DMS114 treated with DMSO at 0.1 percent for 48 hours (cell line): ENCODE measurements around the gene RFFL.
A peak's percentile ranks its signal among the peaks of the same experiment; 100 is the strongest.
"Not testable (repeated sequence)": the region's sequence is repeated elsewhere in the genome, so short reads cannot be mapped to it uniquely, and the experiment has no call there.

ENCODE experiments used
- DNase-seq: peaks from one replicate; lab custom pipeline; 2025; ENCODE audit not compliant: unreplicated experiment; lab: John Stamatoyannopoulos, UW

RFFL gene, protein sequence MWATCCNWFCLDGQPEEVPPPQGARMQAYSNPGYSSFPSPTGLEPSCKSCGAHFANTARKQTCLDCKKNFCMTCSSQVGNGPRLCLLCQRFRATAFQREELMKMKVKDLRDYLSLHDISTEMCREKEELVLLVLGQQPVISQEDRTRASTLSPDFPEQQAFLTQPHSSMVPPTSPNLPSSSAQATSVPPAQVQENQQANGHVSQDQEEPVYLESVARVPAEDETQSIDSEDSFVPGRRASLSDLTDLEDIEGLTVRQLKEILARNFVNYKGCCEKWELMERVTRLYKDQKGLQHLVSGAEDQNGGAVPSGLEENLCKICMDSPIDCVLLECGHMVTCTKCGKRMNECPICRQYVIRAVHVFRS

DNA sequence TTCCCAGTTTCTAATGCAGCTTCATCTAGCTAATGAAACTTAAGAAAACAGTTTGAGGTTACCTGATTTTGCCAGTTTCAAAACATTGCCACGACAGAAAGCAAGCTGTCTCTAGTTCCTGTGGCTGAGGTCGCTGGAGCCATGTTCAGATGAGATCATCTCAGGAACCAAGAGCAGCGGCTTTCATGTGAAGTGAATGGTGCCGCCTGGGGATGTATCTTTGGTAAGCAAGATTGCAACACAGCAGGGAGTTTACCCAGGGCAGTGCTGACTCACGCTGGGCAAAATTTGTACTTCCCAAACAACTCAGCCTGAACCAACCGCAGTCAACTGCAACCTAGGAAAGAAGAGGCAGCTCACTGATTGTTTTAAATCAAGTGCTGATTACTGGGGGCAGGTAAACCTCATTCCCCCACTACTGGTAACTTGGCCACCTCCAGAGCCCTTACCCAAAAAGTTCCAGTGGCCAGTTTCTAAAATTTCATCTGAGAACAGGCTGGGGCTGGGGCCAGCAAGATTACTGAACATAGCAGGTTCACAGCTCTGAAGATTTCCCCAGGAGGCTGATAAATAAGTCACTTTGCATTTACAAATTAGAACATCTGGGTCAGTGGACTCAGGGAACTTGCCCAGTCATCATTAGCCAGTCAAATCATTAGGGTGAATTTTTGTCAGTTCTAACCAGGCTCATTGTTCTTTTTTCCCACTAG, at the start of gene RFFL:
Gene RFFL, minus strand, starts transcription at position 194 of the 710 bp plus-strand sequence. CDS start 37,154 bp downstream, outside the sequence.
- no peak for DNase-seq

DNA sequence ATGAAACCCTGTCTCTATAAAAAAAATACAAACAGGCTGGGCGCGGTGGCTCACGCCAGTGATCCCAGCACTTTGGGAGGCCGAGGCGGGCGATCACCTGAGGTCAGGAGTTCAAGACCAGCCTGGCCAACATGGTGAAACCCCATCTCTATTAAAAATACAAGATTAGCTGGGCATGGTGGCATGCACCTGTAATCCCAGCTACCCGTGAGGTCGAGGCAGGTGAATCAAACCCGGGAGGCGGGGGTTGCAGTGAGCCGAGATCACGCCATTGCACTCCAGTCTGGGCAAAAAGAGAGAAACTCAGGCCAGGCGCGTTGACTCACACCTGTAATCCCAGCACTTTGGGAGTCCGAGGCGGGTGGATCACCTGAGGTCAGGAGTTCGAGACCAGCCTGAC, 47.3 kb upstream of the RFFL start:
- not testable (repeated sequence) for DNase-seq

GRCh38 chr17:35104844-35105450, 41.4 kb upstream of the RFFL start:
- no peak for DNase-seq

DNA sequence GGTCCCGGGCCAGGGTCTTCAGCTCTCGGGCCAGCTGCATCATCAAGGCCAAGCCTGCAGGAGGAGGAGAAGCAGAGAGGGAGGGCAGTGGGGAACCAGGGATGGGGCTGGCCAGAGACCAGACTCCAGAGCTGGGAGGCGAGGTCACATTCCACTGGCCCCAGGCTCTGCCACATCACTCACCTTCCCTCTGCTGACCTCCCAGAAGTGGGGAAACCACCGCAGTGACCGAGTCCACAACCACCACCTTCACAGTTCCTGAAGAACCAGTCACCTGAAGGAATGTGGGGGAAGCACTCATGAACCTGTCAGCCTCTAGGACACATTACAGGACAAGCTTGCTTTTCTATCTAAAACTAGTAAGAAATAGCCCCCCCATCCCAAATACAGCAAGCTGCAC, 39.8 kb upstream of the RFFL start:
- DNase-seq, result no peak

DNA sequence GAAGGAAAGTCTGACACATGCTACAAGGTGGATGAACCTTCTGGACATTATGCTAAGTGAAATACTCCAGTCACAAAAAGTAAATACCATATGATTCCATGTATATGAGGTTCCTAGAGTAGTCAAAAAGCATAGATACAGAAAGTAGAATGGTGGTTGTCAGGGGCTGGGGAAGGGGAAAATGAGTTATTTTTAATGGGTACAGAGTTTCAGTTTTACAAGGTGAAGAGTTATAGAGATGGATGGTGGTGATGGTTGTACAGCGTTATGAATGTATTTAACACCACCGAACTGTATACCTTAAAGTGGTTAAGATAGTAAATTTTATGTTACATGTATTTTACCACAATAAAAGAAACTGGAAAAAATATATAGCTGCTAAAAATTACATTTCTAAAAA, 38.2 kb upstream of the RFFL start:
- no peak for DNase-seq

DNA sequence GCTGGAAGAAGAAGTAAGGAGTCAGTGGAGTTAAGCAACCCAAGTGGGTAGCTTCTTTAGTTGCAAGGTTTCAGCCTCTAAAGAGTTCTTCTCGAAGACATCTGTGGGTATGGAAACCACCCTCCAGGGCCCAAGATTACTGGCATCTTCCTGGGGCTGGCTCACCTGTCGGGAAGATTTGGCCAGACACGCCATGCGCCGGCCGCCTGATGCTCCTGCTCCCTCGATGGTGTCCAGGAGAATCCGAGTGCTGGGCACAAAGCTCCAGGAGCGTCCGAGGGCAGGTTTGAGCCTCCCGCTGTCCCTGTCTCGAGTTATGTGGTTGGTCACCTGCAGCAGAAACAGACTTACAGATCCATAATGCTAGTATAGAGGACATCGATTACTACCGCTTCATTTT, 37.5 kb upstream of the RFFL start:
- no peak for DNase-seq

- no peak for DNase-seq
Observed at GRCh38 chr17:35099908-35100307, 36.4 kb upstream of the RFFL start.

DNA sequence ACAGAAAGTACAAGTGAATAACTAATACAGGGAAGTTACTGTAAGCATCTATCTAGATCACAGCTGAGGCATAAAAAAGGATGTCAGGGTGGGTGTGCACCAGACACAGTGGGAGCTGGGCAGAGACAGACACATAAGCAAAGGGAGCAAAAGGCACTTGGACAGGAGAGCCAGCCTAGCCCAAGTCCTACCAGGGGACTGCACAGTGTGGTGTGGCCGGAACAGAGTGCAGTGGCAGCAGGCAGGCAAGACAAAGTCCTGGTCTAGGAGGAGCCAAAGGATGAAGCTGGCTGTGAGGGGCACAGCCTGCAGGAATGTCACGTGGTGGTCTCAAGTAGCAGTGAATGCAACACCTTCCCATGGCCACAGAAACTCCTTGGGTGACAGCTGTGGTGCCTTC, 34.3 kb upstream of the RFFL start:
- DNase-seq, result no peak

- no peak for DNase-seq
Observed at GRCh38 chr17:35095741-35096140, 32.2 kb upstream of the RFFL start.

DNA sequence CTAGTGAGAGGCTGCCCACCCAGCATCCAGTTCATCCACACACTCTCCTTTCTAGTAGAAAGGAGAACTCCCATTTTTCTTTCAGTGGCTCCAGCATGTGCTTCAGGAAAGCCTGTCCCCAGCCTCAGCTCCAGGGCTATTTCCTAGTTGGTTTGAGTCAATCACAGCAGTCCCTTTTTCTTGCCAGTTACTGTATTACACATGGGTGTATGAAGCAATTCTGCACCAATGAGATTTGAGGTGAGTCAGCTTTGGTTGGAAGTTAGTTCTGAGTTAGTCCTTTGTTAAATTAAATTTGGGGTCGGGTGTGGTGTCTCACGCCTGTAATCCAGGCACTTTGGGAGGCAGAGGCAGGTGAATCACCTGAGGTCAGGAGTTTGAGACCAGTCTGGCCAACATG, 31.4 kb upstream of the RFFL start:
- DNase-seq, result no peak

DNA sequence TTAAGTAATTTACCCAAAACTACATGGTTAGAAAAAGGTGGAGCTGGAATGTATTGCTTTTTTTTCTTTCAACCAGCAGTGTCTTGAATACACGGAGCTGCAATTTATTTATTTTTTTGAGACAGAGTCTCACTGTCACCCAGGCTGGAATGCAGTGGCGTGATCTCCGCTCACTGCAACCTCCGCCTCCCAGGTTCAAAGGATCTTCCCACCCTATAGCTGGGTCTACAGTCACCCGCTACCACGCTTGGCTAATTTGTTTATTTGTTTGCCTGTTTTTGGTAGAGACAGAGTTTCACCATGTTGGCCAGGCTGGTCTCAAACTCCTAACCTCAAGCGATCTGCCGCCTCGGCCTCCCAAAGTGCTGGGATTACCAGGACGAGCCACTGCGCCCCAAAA, 27.2 kb upstream of the RFFL start:
- DNase-seq, result not testable (repeated sequence)

DNA sequence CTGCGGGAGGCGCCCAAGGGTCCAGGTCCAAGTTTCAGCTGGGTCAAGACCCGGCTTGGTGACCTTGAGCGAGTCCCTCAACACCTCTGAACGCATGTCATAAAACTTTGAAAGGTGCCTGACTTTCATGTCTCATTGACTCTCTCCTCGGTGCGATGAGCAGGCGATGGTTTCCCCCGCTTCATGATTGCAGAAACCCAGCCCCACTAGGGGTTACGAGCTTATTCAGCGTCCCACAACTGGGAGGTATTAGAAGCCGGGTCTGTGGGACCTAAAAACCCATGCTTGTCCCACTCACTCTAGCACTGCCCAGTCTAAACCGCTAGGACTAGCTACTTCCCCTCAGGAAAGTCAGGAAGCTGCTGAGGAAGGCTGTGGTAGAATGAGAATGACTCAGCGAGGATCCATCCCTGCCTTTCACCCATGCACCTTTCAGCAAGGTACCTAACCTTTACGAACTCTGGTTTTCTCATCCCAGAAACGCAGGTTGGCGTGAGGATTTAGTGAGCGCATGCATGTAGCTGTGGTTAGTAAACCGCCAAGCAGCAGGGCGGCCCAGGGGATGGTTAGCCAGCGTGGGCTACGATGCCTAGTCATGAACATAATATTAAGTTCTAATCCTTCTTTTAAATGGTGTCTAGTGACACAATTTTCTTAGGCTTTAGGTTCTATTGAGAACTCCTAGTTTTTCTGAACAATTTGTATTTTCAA, 26.2 kb upstream of the RFFL start:
- peak; percentile 11 for DNase-seq

DNA sequence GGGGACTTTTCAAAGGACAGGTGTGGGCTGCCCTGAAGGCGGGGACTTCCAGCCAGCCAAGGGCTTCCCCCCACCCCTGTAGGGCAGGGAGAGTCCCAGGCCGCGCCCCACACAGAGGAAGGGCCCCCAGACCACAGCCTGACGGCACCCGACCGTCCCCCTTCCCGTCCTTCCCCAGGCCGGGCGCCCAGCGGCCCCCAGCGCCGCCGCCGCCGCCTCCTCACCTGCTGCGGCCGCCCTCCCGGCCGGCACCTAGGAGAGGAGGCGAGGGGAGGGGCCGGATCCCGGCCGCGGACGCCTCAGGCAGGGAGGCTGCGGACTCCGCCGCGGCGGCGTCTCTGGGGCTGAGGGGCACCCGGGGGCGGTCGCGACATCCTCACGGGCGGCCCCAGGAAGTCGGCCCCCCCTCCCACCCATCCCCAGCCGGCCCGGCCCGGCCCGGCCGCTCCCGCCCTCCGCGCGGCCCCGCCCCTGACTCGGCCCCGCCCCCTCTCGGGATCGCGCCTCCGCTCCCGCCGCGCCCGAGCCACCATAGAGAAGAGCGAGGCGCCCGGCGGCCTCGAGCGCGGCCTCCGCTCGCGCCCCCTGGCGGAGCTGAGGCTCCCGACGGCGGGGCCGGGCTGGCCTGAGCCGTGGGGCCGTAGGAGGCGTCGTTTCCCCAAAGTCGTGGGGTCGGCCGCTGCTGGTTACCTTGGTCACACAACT, 25.5 kb upstream of the RFFL start:
- DNase-seq, result peak; percentile 37

- DNase-seq, result no peak
Observed at GRCh38 chr17:35088356-35088880, 24.9 kb upstream of the RFFL start.

- DNase-seq, result no peak
Observed at GRCh38 chr17:35087731-35088355, 24.3 kb upstream of the RFFL start.

DNA sequence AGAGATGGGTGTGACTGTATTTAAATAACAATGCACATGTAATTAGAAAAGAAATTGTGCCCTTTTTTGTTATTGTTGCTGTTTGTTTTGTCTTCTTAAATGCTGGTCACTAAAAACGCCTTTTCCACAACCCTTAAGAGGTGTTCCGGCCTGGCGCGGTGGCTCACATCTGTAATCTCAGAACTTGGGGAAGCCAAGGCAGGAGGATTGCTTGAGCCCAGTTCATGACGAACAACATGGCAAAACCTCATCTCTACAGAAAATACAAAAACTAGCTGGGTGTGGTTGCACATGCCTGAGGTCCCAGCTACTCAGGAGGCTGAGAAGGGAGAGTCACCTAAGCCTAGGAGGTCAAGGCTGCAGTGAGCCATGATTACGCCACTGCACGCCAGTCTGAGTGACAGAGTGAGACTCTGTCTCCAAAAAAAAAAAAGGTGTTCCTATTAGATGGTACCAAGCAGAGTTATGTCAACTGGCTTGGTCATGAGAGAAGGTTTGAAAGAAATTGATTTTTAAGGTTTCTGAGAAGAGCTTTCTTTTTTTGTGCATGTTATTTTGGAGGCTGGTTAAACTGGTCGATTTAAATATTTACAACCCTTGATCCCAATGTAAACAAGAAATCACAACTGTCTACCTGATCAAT, 23.5 kb upstream of the RFFL start:
- DNase-seq, result no peak

GRCh38 chr17:35086164-35086563, 22.7 kb upstream of the RFFL start:
- DNase-seq, result no peak

GRCh38 chr17:35084987-35085386, 21.5 kb upstream of the RFFL start:
- no peak for DNase-seq

GRCh38 chr17:35083071-35083470, 19.6 kb upstream of the RFFL start:
- DNase-seq, result no peak
